DOHH2 (cell line): ENCODE measurements around the gene EML4.

ENCODE experiments used
- H3F3A ChIP-seq: fragments of 200-600 bp; sonication (generic), shearing (Covaris generic); 2 replicates; pipeline ENCODE4 v1.6.0; 2016; ENCODE audit warnings: antibody characterized with exemption, mild to moderate bottlenecking; ENCODE audit not compliant: control insufficient read depth, insufficient read depth
- H3K27ac ChIP-seq: fragments of 200-600 bp; sonication (generic); 2 replicates; pipeline ENCODE4 v1.5.1; 2014; ENCODE audit warnings: low read depth, mild to moderate bottlenecking, low read length, moderate library complexity
- H3K27me3 ChIP-seq: fragments of 200-600 bp; sonication (generic); 2 replicates; pipeline ENCODE4 v1.6.1; 2014; ENCODE audit warnings: mild to moderate bottlenecking, low read length, mixed read lengths; ENCODE audit not compliant: control insufficient read depth
- H3K36me3 ChIP-seq: fragments of 200-600 bp; sonication (generic); 2 replicates; pipeline ENCODE4 v1.6.1; 2014; ENCODE audit warnings: mild to moderate bottlenecking, low read length, moderate library complexity, mixed read lengths; ENCODE audit not compliant: control insufficient read depth
- H3K4me1 ChIP-seq: fragments of 200-600 bp; sonication (generic); 2 replicates; pipeline ENCODE4 v1.6.1; 2014; ENCODE audit warnings: mild to moderate bottlenecking, low read length, mixed read lengths; ENCODE audit not compliant: control insufficient read depth
- H3K4me2 ChIP-seq: fragments of 200-600 bp; sonication (generic); 2 replicates; pipeline ENCODE4 v1.6.0; 2014; ENCODE audit warnings: mild to moderate bottlenecking, low read length, moderate library complexity
- H3K4me3 ChIP-seq: fragments of 200-600 bp; sonication (generic); 2 replicates; pipeline ENCODE4 v1.5.1; 2014; ENCODE audit warnings: mild to moderate bottlenecking, low read length, mixed read lengths
- H3K79me2 ChIP-seq: fragments of 200-600 bp; sonication (generic); 2 replicates; pipeline ENCODE4 v1.6.1; 2014; ENCODE audit warnings: mild to moderate bottlenecking, low read length, mixed read lengths; ENCODE audit not compliant: control insufficient read depth
- H3K9me2 ChIP-seq: fragments of 200-600 bp; sonication (generic); replicated peaks from 2 replicates; pipeline ENCODE4 v1.6.1; 2014; ENCODE audit warnings: mild to moderate bottlenecking, low read length, mixed read lengths; ENCODE audit not compliant: control insufficient read depth
- H3K9me3 ChIP-seq: fragments of 200-600 bp; sonication (generic); 2 replicates; pipeline ENCODE4 v1.6.1; 2014; ENCODE audit warnings: antibody characterized with exemption, low read length, mixed read lengths; ENCODE audit not compliant: control insufficient read depth, insufficient read depth
- H4K20me1 ChIP-seq: fragments of 200-600 bp; sonication (generic); 2 replicates; pipeline ENCODE4 v1.6.0; 2014; ENCODE audit warnings: low read depth, mild to moderate bottlenecking, antibody characterized with exemption, low read length, moderate library complexity; ENCODE audit not compliant: control insufficient read depth, insufficient read depth
- EZH2phosphoT487 ChIP-seq: fragments of 200-600 bp; sonication (generic); IDR thresholded peaks from 2 replicates; pipeline ENCODE4 v1.6.1; 2017; ENCODE audit warnings: borderline replicate concordance, mild to moderate bottlenecking, antibody characterized with exemption, low read length, moderate library complexity, mixed read lengths
- TF ChIP-seq, protein P1 (sequence below): fragments of 200-600 bp; sonication (generic); IDR thresholded peaks from one replicate; pipeline ENCODE4 v1.5.1; 2014; ENCODE audit warnings: antibody characterized with exemption, mild to moderate bottlenecking, low read depth, low read length; ENCODE audit not compliant: poor library complexity, severe bottlenecking

The EML4 gene

DNA sequence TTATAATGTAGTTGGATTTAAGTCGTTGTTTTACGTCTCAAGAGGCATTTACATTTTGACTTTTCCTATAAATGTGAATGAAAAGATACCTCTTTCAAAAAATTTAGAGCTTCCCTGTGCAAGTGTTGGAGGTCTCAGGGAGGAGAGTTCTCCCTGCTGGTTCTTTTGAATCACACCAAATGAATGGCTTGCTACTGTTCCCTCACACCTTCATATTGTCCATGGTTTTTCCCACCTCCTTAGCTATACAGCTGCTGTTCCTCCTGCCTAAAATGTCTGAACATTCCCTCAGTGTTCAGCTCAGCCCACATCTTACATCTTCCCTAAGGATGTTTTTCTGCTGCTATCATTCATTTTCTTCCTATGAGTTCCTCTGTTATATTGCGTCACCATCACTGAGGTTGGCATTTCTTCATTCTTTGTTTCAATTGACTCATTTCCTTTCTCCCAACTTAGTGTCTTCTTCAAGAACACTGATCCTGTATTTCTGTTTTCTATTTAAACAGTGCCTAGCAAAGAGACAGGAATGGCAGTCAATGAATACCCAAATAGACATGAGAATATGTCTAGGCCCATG, 145.8 kb downstream of the EML4 start:
- no peak overlapping the region for H3K4me3 ChIP-seq
- no peaks in the 10 kb centered on the region; the same call in 1 of the 2 replicates for H3K36me3 ChIP-seq
- H4K20me1 ChIP-seq, result no peaks in the 10 kb centered on the region
- H3K4me1 ChIP-seq, result no peaks in the 10 kb centered on the region
- H3K27ac ChIP-seq, result no peak overlapping the region
- no peaks in the 10 kb centered on the region for H3K9me3 ChIP-seq
- TF ChIP-seq, protein P1, sequence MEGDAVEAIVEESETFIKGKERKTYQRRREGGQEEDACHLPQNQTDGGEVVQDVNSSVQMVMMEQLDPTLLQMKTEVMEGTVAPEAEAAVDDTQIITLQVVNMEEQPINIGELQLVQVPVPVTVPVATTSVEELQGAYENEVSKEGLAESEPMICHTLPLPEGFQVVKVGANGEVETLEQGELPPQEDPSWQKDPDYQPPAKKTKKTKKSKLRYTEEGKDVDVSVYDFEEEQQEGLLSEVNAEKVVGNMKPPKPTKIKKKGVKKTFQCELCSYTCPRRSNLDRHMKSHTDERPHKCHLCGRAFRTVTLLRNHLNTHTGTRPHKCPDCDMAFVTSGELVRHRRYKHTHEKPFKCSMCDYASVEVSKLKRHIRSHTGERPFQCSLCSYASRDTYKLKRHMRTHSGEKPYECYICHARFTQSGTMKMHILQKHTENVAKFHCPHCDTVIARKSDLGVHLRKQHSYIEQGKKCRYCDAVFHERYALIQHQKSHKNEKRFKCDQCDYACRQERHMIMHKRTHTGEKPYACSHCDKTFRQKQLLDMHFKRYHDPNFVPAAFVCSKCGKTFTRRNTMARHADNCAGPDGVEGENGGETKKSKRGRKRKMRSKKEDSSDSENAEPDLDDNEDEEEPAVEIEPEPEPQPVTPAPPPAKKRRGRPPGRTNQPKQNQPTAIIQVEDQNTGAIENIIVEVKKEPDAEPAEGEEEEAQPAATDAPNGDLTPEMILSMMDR, result no peak
- no peak for TF ChIP-seq EZH2phosphoT487
- H3K4me2 ChIP-seq, result no peak overlapping the region
- H3F3A ChIP-seq, result no peaks in the 10 kb centered on the region
- H3K27me3 ChIP-seq, result no peaks in the 10 kb centered on the region
- no peaks in the 10 kb centered on the region for H3K9me2 ChIP-seq
- no peaks in the 10 kb centered on the region for H3K79me2 ChIP-seq

DNA sequence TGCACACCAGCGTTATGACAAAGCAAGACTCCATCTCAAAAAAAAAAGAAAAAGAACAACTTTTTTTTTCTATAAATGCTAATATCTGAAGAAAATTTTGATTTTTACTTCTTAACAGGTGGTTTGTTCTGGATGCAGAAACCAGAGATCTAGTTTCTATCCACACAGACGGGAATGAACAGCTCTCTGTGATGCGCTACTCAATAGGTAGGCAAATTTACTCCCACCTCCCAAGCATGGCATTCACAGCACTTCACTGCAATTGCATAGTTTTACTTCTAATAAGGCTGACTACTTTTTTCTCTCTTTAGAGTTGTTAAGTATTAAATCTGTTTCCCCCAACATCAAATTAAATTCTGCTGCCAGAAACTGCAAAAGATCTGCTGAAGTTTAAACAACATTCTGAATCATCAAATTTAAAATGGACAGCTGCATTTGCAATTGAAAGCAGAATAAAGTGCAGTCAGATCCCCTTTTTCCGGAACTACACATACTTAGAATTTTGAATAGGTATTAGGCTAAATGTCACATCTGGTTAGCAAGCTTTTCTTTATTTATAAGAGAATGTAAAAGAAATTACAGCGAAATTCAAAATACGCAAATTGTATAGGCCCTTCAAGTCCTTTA, 146.8 kb downstream of the EML4 start:
- Histone ChIP-seq H3F3A (no peaks in the 10 kb centered on the region), H3K4me3 (no peak overlapping the region), H4K20me1 (no peaks in the 10 kb centered on the region), H3K9me2 (no peaks in the 10 kb centered on the region), H3K36me3 (no peaks in the 10 kb centered on the region; the same call in 1 of the 2 replicates), H3K79me2 (no peaks in the 10 kb centered on the region), H3K9me3 (no peaks in the 10 kb centered on the region), H3K4me1 (no peaks in the 10 kb centered on the region), H3K4me2 (no peak overlapping the region), H3K27me3 (no peaks in the 10 kb centered on the region), H3K27ac (no peak overlapping the region)
- TF ChIP-seq, protein P1, result no peak
- no peak for TF ChIP-seq EZH2phosphoT487

DNA sequence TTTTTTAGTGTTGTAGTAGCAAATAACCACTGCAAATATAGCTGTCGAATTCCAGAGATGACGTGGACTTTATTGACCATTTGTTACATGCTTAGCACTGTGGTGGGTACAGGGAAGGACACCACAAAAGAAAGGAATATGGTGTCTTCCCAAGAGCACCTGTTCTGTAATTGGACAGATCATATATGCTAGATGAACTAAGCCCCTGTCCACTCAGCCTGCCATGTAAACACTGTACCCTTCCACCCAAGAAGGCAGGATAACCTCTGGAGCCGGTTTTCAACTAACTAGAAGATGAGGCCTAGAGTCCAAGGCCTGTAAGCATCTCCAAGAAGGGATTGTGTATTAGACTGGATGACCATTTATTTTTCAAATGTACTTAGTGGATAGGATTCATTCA, 147.8 kb downstream of the EML4 start:
- H3K4me3 ChIP-seq, result no peak overlapping the region
- no peaks in the 10 kb centered on the region for H4K20me1 ChIP-seq
- no peaks in the 10 kb centered on the region for H3K27me3 ChIP-seq
- H3F3A ChIP-seq, result no peaks in the 10 kb centered on the region
- no peaks in the 10 kb centered on the region for H3K9me3 ChIP-seq
- H3K36me3 ChIP-seq, result no peaks in the 10 kb centered on the region; the same call in 1 of the 2 replicates
- no peaks in the 10 kb centered on the region for H3K4me1 ChIP-seq
- H3K79me2 ChIP-seq, result no peaks in the 10 kb centered on the region
- H3K4me2 ChIP-seq, result no peak overlapping the region
- H3K9me2 ChIP-seq, result no peaks in the 10 kb centered on the region
- TF ChIP-seq, protein P1, result no peak
- no peak overlapping the region for H3K27ac ChIP-seq
